GM23338 (cell line): ENCODE measurements around the gene CCDC97.

ENCODE experiments used
- CTCF ChIP-seq, 2 experiments: fragments of 200-600 bp in 1 of 2; sonication (generic) in 1 of 2; conservative IDR thresholded peaks; 2 replicates each; pipeline versions ENCODE4 v1.5.1 to v1.6.1; 2016 to 2017; ENCODE audit warnings: antibody characterized with exemption in 2 of 2, low read depth in 2 of 2, mild to moderate bottlenecking in 2 of 2, moderate library complexity in 1 of 2
- EZH2 ChIP-seq: fragments of 200-600 bp; sonication (generic); IDR thresholded peaks from one replicate; pipeline ENCODE4 v1.8.0; 2017; ENCODE audit warnings: antibody characterized with exemption, mild to moderate bottlenecking, low read depth; ENCODE audit not compliant: unreplicated experiment
- EZH2phosphoT487 ChIP-seq: fragments of 200-600 bp; sonication (generic); IDR thresholded peaks from one replicate; pipeline ENCODE4 v1.8.1; 2018; ENCODE audit warnings: antibody characterized with exemption; ENCODE audit not compliant: unreplicated experiment
- POLR2AphosphoS5 ChIP-seq: IDR thresholded peaks from 2 replicates; pipeline ENCODE4 v1.6.1; 2016; ENCODE audit warnings: antibody characterized with exemption, low read depth

GRCh38 chr19:41274802-41275201 lies 35.2 kb upstream of the CCDC97 start:
- TF ChIP-seq POLR2AphosphoS5 (no peak), CTCF (conservative IDR thresholded peaks at IDR 0.05; ENCODE audit: low read depth in 2 of 2) (no peak), EZH2 (no peak), EZH2phosphoT487 (no peak)
